Measurements from ENCODE around the gene ATXN7L3B. TPM values are rescaled to one million over a fixed set of nuclear protein-coding genes. Genes with fewer than 3 reads are reported as not detected.

Gene ATXN7L3B, protein sequence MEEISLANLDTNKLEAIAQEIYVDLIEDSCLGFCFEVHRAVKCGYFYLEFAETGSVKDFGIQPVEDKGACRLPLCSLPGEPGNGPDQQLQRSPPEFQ
- total RNA-seq (2021; ENCODE audit: unreplicated experiment) (18.0 TPM), Bru-seq, nascent RNA (percentile 92 among the genes with signal in this experiment), BruChase-seq, experiment 1, labeled RNA remaining after a 2-hour chase (percentile 97 among the genes with signal in this experiment), BruChase-seq, experiment 2, labeled RNA remaining after a 6-hour chase (percentile 94 among the genes with signal in this experiment)
- 10.1 TPM for polyA plus RNA-seq (2012; ENCODE audit: insufficient read length)
- long read RNA-seq, full-length matches to known transcripts, result 137 of 137 reads
- long read RNA-seq, partial matches to known transcripts, result 0 of 137 reads
- long read RNA-seq, other reads (novel, unspliced or antisense), result 0 of 137 reads

DNA sequence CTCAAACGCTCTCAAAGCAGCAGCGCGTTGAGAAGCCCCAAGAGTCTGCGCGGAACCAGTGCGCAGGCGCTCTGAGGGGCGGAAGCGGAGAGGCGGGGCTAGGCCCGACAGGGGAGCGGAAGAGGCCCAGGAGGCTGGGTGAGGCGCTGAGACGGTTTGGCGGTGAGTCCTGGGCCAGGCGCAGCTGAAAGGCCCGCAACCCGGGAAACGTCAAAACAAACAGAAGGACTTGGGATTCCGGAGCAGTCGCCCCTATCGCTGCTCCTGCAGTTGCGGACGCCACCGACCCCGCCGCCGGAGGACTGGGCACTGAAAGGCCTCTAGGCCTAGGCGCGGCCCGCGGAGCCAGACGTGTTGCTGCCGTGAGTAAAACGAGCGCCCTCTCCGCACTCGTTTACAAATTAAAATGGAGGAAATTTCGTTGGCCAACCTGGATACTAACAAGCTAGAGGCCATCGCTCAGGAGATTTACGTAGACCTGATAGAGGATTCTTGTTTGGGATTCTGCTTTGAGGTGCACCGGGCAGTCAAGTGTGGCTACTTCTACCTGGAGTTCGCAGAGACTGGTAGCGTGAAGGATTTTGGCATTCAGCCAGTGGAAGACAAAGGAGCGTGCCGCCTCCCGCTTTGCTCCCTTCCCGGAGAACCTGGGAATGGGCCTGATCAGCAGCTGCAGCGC is at the start of gene ATXN7L3B:
Gene ATXN7L3B (plus strand): TSS at position 129 of the 679 bp plus-strand sequence. CDS start 278 bp downstream, at position 407.
- Histone ChIP-seq H3K27ac (ENCODE audit: low read length) (peak within 1 kb of the TSS; percentile 86), H3K4me3 (ENCODE audit: low read depth in 2 of 2, low read length in 2 of 2) (peak within 1 kb of the TSS; percentile 82 to 99), H3K9me3 (ENCODE audit: control insufficient read depth, insufficient read depth, low read depth, low read length) (no peaks in the 10 kb centered on the region), H3K4me1 (ENCODE audit: control insufficient read depth, insufficient read depth, low read length) (peaks cover 21% of the 10 kb centered on the region), H3K27me3 (ENCODE audit: control insufficient read depth, insufficient read depth, low read length) (no peaks in the 10 kb centered on the region; the same call in 1 of the 2 replicates), H3K36me3 (ENCODE audit: control insufficient read depth, insufficient read depth, low read length) (peaks cover 10% of the 10 kb centered on the region)
- peak; percentile 80 for DNase-seq (ENCODE audit: low read depth, low spot score)
- intact Hi-C loops (cut with micrococcal nuclease; ENCODE audit: unreplicated experiment) (loop anchor here (5.0 kb wide), 1 partner anchor 121 kb away; no protein-coding TSS in a partner anchor), in situ Hi-C loops (cut with HindIII; ENCODE audit: low pct_unique_long_range_greater_than_20kb, low sequenced_read_pairs) (no loop called here)
- TF ChIP-seq SIN3A (IDR thresholded peaks at IDR 0.05; ENCODE audit: borderline replicate concordance, insufficient read depth, low read depth, low read length) (peak; percentile 84; the same call in 1 of the 2 replicates), POLR2AphosphoS5 (IDR thresholded peaks at IDR 0.05; ENCODE audit: low read depth, low read length) (peak; percentile 64; the same call in 1 of the 2 replicates)
- TF ChIP-seq, protein P1, sequence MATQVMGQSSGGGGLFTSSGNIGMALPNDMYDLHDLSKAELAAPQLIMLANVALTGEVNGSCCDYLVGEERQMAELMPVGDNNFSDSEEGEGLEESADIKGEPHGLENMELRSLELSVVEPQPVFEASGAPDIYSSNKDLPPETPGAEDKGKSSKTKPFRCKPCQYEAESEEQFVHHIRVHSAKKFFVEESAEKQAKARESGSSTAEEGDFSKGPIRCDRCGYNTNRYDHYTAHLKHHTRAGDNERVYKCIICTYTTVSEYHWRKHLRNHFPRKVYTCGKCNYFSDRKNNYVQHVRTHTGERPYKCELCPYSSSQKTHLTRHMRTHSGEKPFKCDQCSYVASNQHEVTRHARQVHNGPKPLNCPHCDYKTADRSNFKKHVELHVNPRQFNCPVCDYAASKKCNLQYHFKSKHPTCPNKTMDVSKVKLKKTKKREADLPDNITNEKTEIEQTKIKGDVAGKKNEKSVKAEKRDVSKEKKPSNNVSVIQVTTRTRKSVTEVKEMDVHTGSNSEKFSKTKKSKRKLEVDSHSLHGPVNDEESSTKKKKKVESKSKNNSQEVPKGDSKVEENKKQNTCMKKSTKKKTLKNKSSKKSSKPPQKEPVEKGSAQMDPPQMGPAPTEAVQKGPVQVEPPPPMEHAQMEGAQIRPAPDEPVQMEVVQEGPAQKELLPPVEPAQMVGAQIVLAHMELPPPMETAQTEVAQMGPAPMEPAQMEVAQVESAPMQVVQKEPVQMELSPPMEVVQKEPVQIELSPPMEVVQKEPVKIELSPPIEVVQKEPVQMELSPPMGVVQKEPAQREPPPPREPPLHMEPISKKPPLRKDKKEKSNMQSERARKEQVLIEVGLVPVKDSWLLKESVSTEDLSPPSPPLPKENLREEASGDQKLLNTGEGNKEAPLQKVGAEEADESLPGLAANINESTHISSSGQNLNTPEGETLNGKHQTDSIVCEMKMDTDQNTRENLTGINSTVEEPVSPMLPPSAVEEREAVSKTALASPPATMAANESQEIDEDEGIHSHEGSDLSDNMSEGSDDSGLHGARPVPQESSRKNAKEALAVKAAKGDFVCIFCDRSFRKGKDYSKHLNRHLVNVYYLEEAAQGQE (IDR thresholded peaks at IDR 0.05; ENCODE audit: insufficient read depth in 1 of 2, low read depth in 2 of 2, low read length in 1 of 2), result no peak
- ATAC-seq, result peak; percentile 99
- POLR2A ChIA-PET, result no interaction called here
- BruUV-seq (replicated peaks), result TSS peak; percentile 77
- CTCF ChIA-PET, result interaction anchor here (0.5 kb wide), 1 partner anchor 45 kb away, joined by 3 read pairs; no protein-coding TSS in a partner anchor

DNA sequence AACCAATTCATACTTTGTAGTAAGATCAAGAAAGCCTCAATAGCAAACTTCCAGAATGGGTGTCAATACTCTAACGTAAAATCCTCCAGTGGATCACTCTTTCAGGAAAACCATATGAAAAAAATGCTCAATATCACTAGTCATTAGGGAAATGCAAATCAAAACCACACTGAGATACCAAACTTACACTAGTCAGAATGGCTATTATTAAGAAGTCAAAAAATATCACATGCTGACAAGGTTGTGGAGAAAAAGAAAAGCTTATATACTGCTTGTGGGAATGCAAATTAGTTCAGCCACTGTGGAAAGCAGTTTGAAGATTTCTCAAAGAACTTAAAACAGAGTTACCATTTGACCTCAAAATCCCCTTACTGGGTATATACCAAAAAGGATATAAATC is 49.5 kb upstream of the ATXN7L3B start:
- ATAC-seq (no peak), DNase-seq (ENCODE audit: low read depth, low spot score) (no peak)
- BruUV-seq (replicated peaks), result no TSS peak
- TF ChIP-seq, protein P2, sequence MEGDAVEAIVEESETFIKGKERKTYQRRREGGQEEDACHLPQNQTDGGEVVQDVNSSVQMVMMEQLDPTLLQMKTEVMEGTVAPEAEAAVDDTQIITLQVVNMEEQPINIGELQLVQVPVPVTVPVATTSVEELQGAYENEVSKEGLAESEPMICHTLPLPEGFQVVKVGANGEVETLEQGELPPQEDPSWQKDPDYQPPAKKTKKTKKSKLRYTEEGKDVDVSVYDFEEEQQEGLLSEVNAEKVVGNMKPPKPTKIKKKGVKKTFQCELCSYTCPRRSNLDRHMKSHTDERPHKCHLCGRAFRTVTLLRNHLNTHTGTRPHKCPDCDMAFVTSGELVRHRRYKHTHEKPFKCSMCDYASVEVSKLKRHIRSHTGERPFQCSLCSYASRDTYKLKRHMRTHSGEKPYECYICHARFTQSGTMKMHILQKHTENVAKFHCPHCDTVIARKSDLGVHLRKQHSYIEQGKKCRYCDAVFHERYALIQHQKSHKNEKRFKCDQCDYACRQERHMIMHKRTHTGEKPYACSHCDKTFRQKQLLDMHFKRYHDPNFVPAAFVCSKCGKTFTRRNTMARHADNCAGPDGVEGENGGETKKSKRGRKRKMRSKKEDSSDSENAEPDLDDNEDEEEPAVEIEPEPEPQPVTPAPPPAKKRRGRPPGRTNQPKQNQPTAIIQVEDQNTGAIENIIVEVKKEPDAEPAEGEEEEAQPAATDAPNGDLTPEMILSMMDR (IDR thresholded peaks at IDR 0.05), result no peak
- TF ChIP-seq POLR2AphosphoS5 (IDR thresholded peaks at IDR 0.05; ENCODE audit: low read depth, low read length) (no peak), SIN3A (IDR thresholded peaks at IDR 0.05; ENCODE audit: borderline replicate concordance, insufficient read depth, low read depth, low read length) (no peak), TCF7L2 (IDR thresholded peaks at IDR 0.05; ENCODE audit: low read depth, low read length) (no peak)
- TF ChIP-seq, protein P1 (IDR thresholded peaks at IDR 0.05; ENCODE audit: insufficient read depth in 1 of 2, low read depth in 2 of 2, low read length in 1 of 2), result no peak
- Histone ChIP-seq H3K36me3 (ENCODE audit: control insufficient read depth, insufficient read depth, low read length) (no peaks in the 10 kb centered on the region), H3K4me1 (ENCODE audit: control insufficient read depth, insufficient read depth, low read length) (no peaks in the 10 kb centered on the region), H3K27me3 (ENCODE audit: control insufficient read depth, insufficient read depth, low read length) (no peaks in the 10 kb centered on the region), H3K4me3 (ENCODE audit: low read depth in 2 of 2, low read length in 2 of 2) (no peak overlapping the region), H3K9me3 (ENCODE audit: control insufficient read depth, insufficient read depth, low read depth, low read length) (no peaks in the 10 kb centered on the region), H3K27ac (ENCODE audit: low read length) (no peak overlapping the region)
- intact Hi-C loops (cut with micrococcal nuclease; ENCODE audit: unreplicated experiment), result no loop called here
- in situ Hi-C loops (cut with HindIII; ENCODE audit: low pct_unique_long_range_greater_than_20kb, low sequenced_read_pairs), result no loop called here
- POLR2A ChIA-PET, result no interaction called here
- CTCF ChIA-PET, result no interaction called here
